ENCODE results near the gene WDFY4. TPM values are rescaled to one million over a fixed set of nuclear protein-coding genes. Genes with fewer than 3 reads are reported as not detected.

WDFY4 gene
- total and polyA plus RNA-seq, 7 donors, result 0.23 to 1.3 (median 0.69) TPM

GRCh38 chr10:48934672-48935501 lies 250.2 kb downstream of the WDFY4 start:
- DNase-seq (no peak), ATAC-seq (no peak)
- Histone ChIP-seq H3K36me3 (ENCODE audit: insufficient read depth in 1 of 2, low read depth in 1 of 2) (no peaks in the 10 kb centered on the region), H3K4me3 (no peak overlapping the region), H3K9me3 (no peaks in the 10 kb centered on the region), H3K4me1 (no peaks in the 10 kb centered on the region), H3K27me3 (ENCODE audit: insufficient read depth in 3 of 3, low read length in 2 of 3) (no peaks in the 10 kb centered on the region), H3K27ac (no peak overlapping the region)
- WGBS, 3 donors, result 54 to 62% (median 55%) methylated on average over 18 of the region's 18 CpGs
- TF ChIP-seq CTCF (IDR thresholded peaks at IDR 0.05), result no peak
- intact Hi-C loops (cut with DNase I), result no loop called here

GRCh38 chr10:48935577-48935976 lies 250.9 kb downstream of the WDFY4 start:
- no peaks in the 10 kb centered on the region for H3K9me3 ChIP-seq
- no peak for TF ChIP-seq CTCF (IDR thresholded peaks at IDR 0.05)
- H3K4me3 ChIP-seq, result no peak overlapping the region
- intact Hi-C loops (cut with DNase I), result no loop called here
- no peak overlapping the region for H3K27ac ChIP-seq
- H3K4me1 ChIP-seq, result no peaks in the 10 kb centered on the region
- peaks cover 0 to 3% (median 0%) of the 10 kb centered on the region in 3 donors for H3K27me3 ChIP-seq (ENCODE audit: insufficient read depth in 3 of 3, low read length in 2 of 3)
- H3K36me3 ChIP-seq (ENCODE audit: insufficient read depth in 1 of 2, low read depth in 1 of 2), result no peaks in the 10 kb centered on the region
- DNase-seq (no peak), ATAC-seq (no peak)

- no peak for TF ChIP-seq CTCF (IDR thresholded peaks at IDR 0.05)
- Histone ChIP-seq H3K4me3 (no peak overlapping the region), H3K9me3 (no peaks in the 10 kb centered on the region), H3K27ac (no peak overlapping the region), H3K27me3 (ENCODE audit: insufficient read depth in 3 of 3, low read length in 2 of 3) (peaks cover 0 to 6% (median 0%) of the 10 kb centered on the region in 3 donors), H3K4me1 (no peaks in the 10 kb centered on the region), H3K36me3 (ENCODE audit: insufficient read depth in 1 of 2, low read depth in 1 of 2) (no peaks in the 10 kb centered on the region)
- intact Hi-C loops (cut with DNase I), result loop anchor here in 1 of 2 donors (2.0 kb wide), 1 partner anchor 73 kb away; no protein-coding TSS in a partner anchor
- DNase-seq (no peak), ATAC-seq (no peak)
- 95 to 97% (median 97%) methylated on average over 3 of the region's 3 CpGs for WGBS, 3 donors
Observed at GRCh38 chr10:48937796-48938195, 253.1 kb downstream of the WDFY4 start.

GRCh38 chr10:48938281-48938680 lies 253.6 kb downstream of the WDFY4 start:
- Histone ChIP-seq H3K4me3 (no peak overlapping the region), H3K4me1 (no peaks in the 10 kb centered on the region), H3K27ac (no peak overlapping the region), H3K36me3 (ENCODE audit: insufficient read depth in 1 of 2, low read depth in 1 of 2) (no peaks in the 10 kb centered on the region), H3K27me3 (ENCODE audit: insufficient read depth in 3 of 3, low read length in 2 of 3) (peaks cover 0 to 6% (median 0%) of the 10 kb centered on the region in 3 donors), H3K9me3 (no peaks in the 10 kb centered on the region)
- TF ChIP-seq CTCF (IDR thresholded peaks at IDR 0.05), result no peak
- intact Hi-C loops (cut with DNase I), result no loop called here
- DNase-seq (no peak), ATAC-seq (no peak)
- 77 to 89% (median 82%) methylated on average over 2 of the region's 2 CpGs for WGBS, 3 donors
